ENCODE measurements around the gene TSPAN11.

DNA sequence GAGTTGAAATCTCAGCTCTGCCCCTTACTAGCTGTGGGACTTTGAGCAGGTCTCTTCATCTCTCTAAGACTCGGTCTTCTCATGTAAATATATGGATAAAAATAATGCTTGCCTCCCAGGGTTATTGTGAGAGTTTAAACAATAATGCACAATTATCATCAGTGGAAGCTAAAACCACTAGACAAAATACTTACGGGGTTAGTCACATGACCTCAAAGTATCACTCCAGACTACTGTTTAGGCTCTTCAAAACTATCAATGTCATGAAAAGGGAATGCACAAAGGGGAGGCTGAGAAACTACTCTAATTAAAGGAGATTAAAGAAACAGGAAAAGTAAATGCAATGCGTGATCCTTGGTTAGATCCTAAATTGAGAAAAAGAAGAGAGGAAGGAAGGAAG lies 24.5 kb upstream of the TSPAN11 start:
- TF ChIP-seq CTCF (IDR thresholded peaks at IDR 0.05; ENCODE audit: low read depth, low read length, missing input control), result no peak
- TF ChIP-seq, protein P1, sequence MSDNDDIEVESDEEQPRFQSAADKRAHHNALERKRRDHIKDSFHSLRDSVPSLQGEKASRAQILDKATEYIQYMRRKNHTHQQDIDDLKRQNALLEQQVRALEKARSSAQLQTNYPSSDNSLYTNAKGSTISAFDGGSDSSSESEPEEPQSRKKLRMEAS (IDR thresholded peaks at IDR 0.05), result no peak
- no peak for TF ChIP-seq JUND (IDR thresholded peaks at IDR 0.05)
- TF ChIP-seq, protein P2, sequence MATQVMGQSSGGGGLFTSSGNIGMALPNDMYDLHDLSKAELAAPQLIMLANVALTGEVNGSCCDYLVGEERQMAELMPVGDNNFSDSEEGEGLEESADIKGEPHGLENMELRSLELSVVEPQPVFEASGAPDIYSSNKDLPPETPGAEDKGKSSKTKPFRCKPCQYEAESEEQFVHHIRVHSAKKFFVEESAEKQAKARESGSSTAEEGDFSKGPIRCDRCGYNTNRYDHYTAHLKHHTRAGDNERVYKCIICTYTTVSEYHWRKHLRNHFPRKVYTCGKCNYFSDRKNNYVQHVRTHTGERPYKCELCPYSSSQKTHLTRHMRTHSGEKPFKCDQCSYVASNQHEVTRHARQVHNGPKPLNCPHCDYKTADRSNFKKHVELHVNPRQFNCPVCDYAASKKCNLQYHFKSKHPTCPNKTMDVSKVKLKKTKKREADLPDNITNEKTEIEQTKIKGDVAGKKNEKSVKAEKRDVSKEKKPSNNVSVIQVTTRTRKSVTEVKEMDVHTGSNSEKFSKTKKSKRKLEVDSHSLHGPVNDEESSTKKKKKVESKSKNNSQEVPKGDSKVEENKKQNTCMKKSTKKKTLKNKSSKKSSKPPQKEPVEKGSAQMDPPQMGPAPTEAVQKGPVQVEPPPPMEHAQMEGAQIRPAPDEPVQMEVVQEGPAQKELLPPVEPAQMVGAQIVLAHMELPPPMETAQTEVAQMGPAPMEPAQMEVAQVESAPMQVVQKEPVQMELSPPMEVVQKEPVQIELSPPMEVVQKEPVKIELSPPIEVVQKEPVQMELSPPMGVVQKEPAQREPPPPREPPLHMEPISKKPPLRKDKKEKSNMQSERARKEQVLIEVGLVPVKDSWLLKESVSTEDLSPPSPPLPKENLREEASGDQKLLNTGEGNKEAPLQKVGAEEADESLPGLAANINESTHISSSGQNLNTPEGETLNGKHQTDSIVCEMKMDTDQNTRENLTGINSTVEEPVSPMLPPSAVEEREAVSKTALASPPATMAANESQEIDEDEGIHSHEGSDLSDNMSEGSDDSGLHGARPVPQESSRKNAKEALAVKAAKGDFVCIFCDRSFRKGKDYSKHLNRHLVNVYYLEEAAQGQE (IDR thresholded peaks at IDR 0.05), result no peak
- no peak for TF ChIP-seq GABPA (IDR thresholded peaks at IDR 0.05 in 1 of 2, conservative IDR thresholded peaks at IDR 0.05 in 1 of 2)
- TF ChIP-seq, protein P3, sequence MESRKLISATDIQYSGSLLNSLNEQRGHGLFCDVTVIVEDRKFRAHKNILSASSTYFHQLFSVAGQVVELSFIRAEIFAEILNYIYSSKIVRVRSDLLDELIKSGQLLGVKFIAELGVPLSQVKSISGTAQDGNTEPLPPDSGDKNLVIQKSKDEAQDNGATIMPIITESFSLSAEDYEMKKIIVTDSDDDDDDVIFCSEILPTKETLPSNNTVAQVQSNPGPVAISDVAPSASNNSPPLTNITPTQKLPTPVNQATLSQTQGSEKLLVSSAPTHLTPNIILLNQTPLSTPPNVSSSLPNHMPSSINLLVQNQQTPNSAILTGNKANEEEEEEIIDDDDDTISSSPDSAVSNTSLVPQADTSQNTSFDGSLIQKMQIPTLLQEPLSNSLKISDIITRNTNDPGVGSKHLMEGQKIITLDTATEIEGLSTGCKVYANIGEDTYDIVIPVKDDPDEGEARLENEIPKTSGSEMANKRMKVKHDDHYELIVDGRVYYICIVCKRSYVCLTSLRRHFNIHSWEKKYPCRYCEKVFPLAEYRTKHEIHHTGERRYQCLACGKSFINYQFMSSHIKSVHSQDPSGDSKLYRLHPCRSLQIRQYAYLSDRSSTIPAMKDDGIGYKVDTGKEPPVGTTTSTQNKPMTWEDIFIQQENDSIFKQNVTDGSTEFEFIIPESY (IDR thresholded peaks at IDR 0.05), result no peak
- TF ChIP-seq TAF1 (conservative IDR thresholded peaks at IDR 0.05), result no peak
- TF ChIP-seq SP1 (IDR thresholded peaks at IDR 0.05), result no peak
- no peak for TF ChIP-seq YY1 (IDR thresholded peaks at IDR 0.05)
- no peak for TF ChIP-seq FOXA1 (IDR thresholded peaks at IDR 0.05)
- TF ChIP-seq EGR1 (IDR thresholded peaks at IDR 0.05; ENCODE audit: low read depth in 2 of 2), result no peak
- no peak for TF ChIP-seq ATF3 (IDR thresholded peaks at IDR 0.05)
